Hepatocyte (in vitro differentiated cells): ENCODE measurements around the gene NHS.

Source experiments
- EZH2 ChIP-seq: fragments of 200-600 bp; sonication (generic); IDR thresholded peaks from 2 replicates; pipeline ENCODE4 v1.6.1; 2016; ENCODE audit warnings: antibody characterized with exemption, mild to moderate bottlenecking, borderline replicate concordance
- TF ChIP-seq, protein P1 (sequence below): fragments of 200-600 bp; sonication (generic); IDR thresholded peaks from 2 replicates; pipeline ENCODE4 v1.5.1; 2016; ENCODE audit warnings: antibody characterized with exemption, mild to moderate bottlenecking; ENCODE audit not compliant: poor library complexity

DNA sequence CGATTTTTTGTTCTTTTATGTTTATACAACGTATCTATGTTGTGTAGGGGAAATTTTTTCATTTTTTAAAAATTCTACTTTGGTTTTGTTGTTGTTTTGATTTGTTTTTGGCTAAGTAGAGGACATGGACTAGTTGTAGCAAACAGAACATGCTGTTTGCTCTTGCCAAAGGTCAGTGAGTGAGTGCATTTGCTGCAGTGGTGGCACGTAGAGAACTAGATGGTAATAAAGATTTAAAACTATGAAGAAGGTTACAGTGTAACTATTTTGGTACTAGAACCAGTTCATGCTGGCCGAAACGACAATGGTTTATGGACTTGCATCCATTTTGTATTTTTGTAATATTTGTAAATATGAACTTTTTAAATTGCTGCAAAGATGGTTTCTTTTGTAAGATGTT, 360.4 kb downstream of the NHS start:
- TF ChIP-seq, protein P1, sequence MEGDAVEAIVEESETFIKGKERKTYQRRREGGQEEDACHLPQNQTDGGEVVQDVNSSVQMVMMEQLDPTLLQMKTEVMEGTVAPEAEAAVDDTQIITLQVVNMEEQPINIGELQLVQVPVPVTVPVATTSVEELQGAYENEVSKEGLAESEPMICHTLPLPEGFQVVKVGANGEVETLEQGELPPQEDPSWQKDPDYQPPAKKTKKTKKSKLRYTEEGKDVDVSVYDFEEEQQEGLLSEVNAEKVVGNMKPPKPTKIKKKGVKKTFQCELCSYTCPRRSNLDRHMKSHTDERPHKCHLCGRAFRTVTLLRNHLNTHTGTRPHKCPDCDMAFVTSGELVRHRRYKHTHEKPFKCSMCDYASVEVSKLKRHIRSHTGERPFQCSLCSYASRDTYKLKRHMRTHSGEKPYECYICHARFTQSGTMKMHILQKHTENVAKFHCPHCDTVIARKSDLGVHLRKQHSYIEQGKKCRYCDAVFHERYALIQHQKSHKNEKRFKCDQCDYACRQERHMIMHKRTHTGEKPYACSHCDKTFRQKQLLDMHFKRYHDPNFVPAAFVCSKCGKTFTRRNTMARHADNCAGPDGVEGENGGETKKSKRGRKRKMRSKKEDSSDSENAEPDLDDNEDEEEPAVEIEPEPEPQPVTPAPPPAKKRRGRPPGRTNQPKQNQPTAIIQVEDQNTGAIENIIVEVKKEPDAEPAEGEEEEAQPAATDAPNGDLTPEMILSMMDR = no peak
- no peak for TF ChIP-seq EZH2
